Pancreas (tissue), 10 donors: ENCODE results near the gene PDGFRA. TPM values are rescaled to one million over a fixed set of nuclear protein-coding genes. Genes with fewer than 3 reads are reported as not detected.

Experiments
- ATAC-seq, 4 donors: fragments of 200-7000 bp; cut with Tn5 transposase; one replicate each; pipeline versions ENCODE4 v1.8.0 to v1.9.1; 2020; ENCODE audit warnings: mild to moderate bottlenecking in 4 of 4, moderate library complexity in 4 of 4
- DNase-seq, 6 donors: peaks; one replicate each; pipeline ENCODE4 v3.0.0-alpha.2; 2020
- FAIRE-seq: peaks from 2 replicates; lab custom pipeline; 2012; peaks lifted over from hg19 to GRCh38; lab: Jason Lieb, UNC
- H3K27ac ChIP-seq, 4 donors: fragments of 200-600 bp; sonication (generic); 1 replicate in 3 of 4; 2 replicates in 1 of 4; pipeline versions ENCODE4 v1.5.0 to v1.8.0; 2020
- H3K27me3 ChIP-seq, 4 donors: fragments of 200-600 bp; one replicate each; pipeline ENCODE4 v1.8.0; 2021
- H3K36me3 ChIP-seq, 3 donors: fragments of 200-600 bp; sonication (generic) in 1 of 3; one replicate each; pipeline versions ENCODE4 v1.5.0 to v1.8.0; 2020 to 2021
- H3K4me1 ChIP-seq, 3 donors: fragments of 200-600 bp; one replicate each; pipeline ENCODE4 v1.8.0; 2021
- H3K4me3 ChIP-seq, 4 donors: fragments of 200-600 bp; sonication (generic) in 2 of 4; one replicate each; pipeline versions ENCODE4 v1.5.0 to v1.8.0; 2020 to 2021
- H3K9me3 ChIP-seq, 4 donors: fragments of 200-600 bp; one replicate each; pipeline ENCODE4 v1.8.0; 2021
- WGBS, 2 donors: extraction: QIAGEN DNeasy Blood & Tissue Kit; methylation state at CpG; one replicate each; pipeline ENCODE4 v1.1.7; 2013; 5-methylcytosine and 5-hydroxymethylcytosine counted together
- intact Hi-C, 3 donors: fragments of 100-400 bp; cut with DNase I; formaldehyde crosslinking; loops; one replicate each; pipeline versions ENCODE4 v1.11.1 to v1.14.2; 2022
- polyA plus RNA-seq, 2 donors: library from polyadenylated mRNA; stranded (reverse); fragments of 200-250 nt; gene quantifications; one replicate each; pipeline ENCODE4 v1.2.3, GENCODE V29; 2013
- total RNA-seq, 6 donors: library from RNA; stranded (reverse); fragmentation: NEBNext Ultra II Directional in 4 of 6; extraction: Animal tissue kit (Norgen Biotek cat#: 25700) in 4 of 6; gene quantifications; one replicate each; pipeline versions ENCODE4 v1.2.1 to v1.2.4, GENCODE V29; 2021 to 2023
- TF ChIP-seq, protein P1 (sequence below), 4 donors: fragments of 200-600 bp; sonication (generic) in 3 of 4; IDR thresholded peaks; one replicate each; pipeline versions ENCODE4 v1.5.0 to v1.8.0; 2021; ENCODE audit warnings: antibody characterized with exemption in 4 of 4
- donor health status: healthy with polysubstance abuse.
- donor health status: DM: no; HTN: no; CAD: no; lungs with moderate emphysema.
- donor health status: DM: no; HTN: no; CAD: no.
- donor health status: control.
- donor health status: control.
- donor health status: Bipolar disorder and iron deficiency.
- donor health status: DM: yes; HTN: yes; CAD: no.
- donor health status: DM: no; HTN: no; CAD: no.
- donor health status: DM: no; HTN: no; CAD: no.
- donor health status: DM: yes; HTN: yes; CAD: no.

PDGFRA gene
- total and polyA plus RNA-seq, 8 donors: 2.6 to 43.0 (median 11.1) TPM

DNA sequence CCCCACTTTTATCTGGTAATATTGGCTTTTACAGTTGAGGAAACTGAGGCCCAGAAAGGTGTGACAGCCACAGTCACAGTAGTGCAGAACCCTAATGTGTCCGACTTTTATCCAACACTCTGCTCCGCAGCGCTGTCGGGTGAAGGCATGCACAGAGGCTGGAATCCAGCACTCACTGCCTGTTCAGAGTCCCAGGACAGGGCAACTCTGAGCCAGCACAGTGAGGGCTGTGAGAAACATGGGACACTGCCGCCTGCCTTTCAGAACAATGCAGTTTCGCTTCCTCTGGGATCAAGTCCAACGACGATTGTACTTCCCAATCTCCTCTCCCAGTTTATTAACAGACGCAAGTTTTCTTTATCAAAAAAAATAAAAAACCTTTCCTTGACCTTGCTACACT lies 41.9 kb upstream of the PDGFRA start:
- TF ChIP-seq, protein P1, sequence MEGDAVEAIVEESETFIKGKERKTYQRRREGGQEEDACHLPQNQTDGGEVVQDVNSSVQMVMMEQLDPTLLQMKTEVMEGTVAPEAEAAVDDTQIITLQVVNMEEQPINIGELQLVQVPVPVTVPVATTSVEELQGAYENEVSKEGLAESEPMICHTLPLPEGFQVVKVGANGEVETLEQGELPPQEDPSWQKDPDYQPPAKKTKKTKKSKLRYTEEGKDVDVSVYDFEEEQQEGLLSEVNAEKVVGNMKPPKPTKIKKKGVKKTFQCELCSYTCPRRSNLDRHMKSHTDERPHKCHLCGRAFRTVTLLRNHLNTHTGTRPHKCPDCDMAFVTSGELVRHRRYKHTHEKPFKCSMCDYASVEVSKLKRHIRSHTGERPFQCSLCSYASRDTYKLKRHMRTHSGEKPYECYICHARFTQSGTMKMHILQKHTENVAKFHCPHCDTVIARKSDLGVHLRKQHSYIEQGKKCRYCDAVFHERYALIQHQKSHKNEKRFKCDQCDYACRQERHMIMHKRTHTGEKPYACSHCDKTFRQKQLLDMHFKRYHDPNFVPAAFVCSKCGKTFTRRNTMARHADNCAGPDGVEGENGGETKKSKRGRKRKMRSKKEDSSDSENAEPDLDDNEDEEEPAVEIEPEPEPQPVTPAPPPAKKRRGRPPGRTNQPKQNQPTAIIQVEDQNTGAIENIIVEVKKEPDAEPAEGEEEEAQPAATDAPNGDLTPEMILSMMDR (IDR thresholded peaks at IDR 0.05): no peak
- Histone ChIP-seq H3K4me3 (no peak overlapping the region), H3K36me3 (no peaks in the 10 kb centered on the region), H3K9me3 (no peaks in the 10 kb centered on the region), H3K4me1 (no peaks in the 10 kb centered on the region), H3K27ac (no peak overlapping the region), H3K27me3 (no peaks in the 10 kb centered on the region)
- ATAC-seq: peak in 1 of 4 donors; percentile 17
- WGBS, 2 donors: 67 to 80% methylated on average over 9 of the region's 9 CpGs
- DNase-seq: no peak
- intact Hi-C loops: no loop called here
- no peak for FAIRE-seq

DNA sequence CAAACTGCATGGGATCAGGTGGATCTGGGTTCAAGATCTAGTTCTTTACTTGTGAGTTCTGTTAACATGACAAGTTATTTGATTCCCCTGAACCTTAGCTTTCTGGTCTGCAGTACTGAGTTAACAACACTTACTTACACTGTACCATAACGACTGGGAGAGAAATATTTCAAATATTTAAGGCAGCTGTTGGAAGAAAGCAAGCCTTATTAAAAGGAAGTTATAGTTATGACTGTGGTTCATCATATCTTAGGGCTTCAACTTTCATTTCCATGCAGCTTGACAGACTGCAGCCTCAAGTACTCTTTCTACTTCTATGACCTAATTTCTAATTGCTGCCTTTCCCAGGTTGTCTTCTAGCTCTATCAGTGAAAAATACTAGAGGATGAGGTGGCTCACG lies 40.0 kb upstream of the PDGFRA start:
- intact Hi-C loops: no loop called here
- Histone ChIP-seq H3K27ac (no peak overlapping the region), H3K4me3 (no peak overlapping the region), H3K9me3 (no peaks in the 10 kb centered on the region), H3K4me1 (no peaks in the 10 kb centered on the region), H3K36me3 (no peaks in the 10 kb centered on the region), H3K27me3 (no peaks in the 10 kb centered on the region)
- WGBS, 2 donors: 40 to 48% methylated on average over 2 of the region's 2 CpGs
- FAIRE-seq (no peak), ATAC-seq (no peak), DNase-seq (no peak)
- TF ChIP-seq, protein P1 (IDR thresholded peaks at IDR 0.05): no peak

GRCh38 chr4:54192811-54193210 lies 36.3 kb upstream of the PDGFRA start:
- 89 to 96% methylated on average over 16 of the region's 16 CpGs for WGBS, 2 donors
- no peaks in the 10 kb centered on the region for H3K27me3 ChIP-seq
- intact Hi-C loops: no loop called here
- H3K4me3 ChIP-seq: no peak overlapping the region
- no peaks in the 10 kb centered on the region for H3K4me1 ChIP-seq
- no peak for FAIRE-seq
- no peaks in the 10 kb centered on the region for H3K9me3 ChIP-seq
- ATAC-seq: no peak
- H3K36me3 ChIP-seq: no peaks in the 10 kb centered on the region
- no peak overlapping the region for H3K27ac ChIP-seq
- no peak for DNase-seq
- TF ChIP-seq, protein P1 (IDR thresholded peaks at IDR 0.05): no peak

DNA sequence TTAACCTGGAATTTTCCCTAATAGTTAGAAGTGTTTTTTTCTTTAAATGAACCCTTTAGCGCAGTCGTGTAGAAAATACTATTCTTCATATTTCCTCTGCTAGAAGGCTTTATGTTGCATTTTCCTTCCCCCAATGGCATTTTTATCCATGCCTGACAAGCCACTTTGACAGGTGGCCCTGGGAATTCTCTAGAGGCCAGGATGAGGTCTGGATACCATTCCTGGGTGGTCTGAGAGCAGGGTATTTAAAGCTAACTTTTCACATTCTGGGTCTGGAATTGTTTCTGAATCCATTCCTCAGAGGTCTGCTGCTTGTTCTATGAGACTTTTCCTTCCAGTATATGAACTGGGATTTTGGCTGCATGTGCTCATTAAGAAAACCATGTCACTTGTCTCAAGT lies 31.2 kb upstream of the PDGFRA start:
- 79 to 87% methylated on average over 2 of the region's 2 CpGs for WGBS, 2 donors
- intact Hi-C loops: no loop called here
- no peak overlapping the region for H3K4me3 ChIP-seq
- DNase-seq (no peak), FAIRE-seq (no peak), ATAC-seq (no peak)
- no peaks in the 10 kb centered on the region for H3K9me3 ChIP-seq
- TF ChIP-seq, protein P1 (IDR thresholded peaks at IDR 0.05): no peak
- no peaks in the 10 kb centered on the region for H3K27me3 ChIP-seq
- H3K27ac ChIP-seq: no peak overlapping the region
- no peaks in the 10 kb centered on the region for H3K36me3 ChIP-seq
- no peaks in the 10 kb centered on the region for H3K4me1 ChIP-seq

DNA sequence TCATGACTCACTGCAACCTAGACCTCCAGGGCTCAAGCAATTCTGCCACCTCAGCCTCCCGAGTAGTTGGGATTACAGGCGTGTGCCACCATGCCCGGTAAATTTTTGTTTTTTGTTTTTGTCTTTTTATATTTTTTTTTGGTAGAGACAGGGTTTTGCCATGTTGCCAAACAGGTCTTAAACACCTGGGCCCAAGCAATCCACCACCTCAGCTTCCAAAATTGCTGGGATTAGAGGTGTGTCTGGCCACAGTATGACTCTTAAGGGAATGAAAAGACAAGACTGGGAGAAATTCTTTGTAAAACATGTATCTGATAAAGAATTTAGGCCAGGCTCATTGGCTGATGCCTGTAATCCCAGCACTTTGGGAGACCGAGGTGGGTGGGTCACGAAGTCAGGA lies 29.2 kb upstream of the PDGFRA start:
- no peak overlapping the region for H3K4me3 ChIP-seq
- DNase-seq (no peak), FAIRE-seq (no peak), ATAC-seq (no peak)
- TF ChIP-seq, protein P1 (IDR thresholded peaks at IDR 0.05): no peak
- no peaks in the 10 kb centered on the region for H3K27me3 ChIP-seq
- H3K27ac ChIP-seq: no peak overlapping the region
- intact Hi-C loops: no loop called here
- H3K36me3 ChIP-seq: no peaks in the 10 kb centered on the region
- no peaks in the 10 kb centered on the region for H3K4me1 ChIP-seq
- H3K9me3 ChIP-seq: no peaks in the 10 kb centered on the region
- 91 to 95% methylated on average over 5 of the region's 5 CpGs for WGBS, 2 donors
